ENCODE measurements around the gene CDK11A. TPM values are rescaled to one million over a fixed set of nuclear protein-coding genes. Genes with fewer than 3 reads are reported as not detected.
"Not testable (repeated sequence)": the region's sequence is repeated elsewhere in the genome, so short reads cannot be mapped to it uniquely, and the experiment has no call there.

CDK11A gene
- total and polyA plus RNA-seq, 3 experiments from 2014 or later = 18.4 to 70.7 (median 68.8) TPM

- Mint-ChIP-seq H3K27ac (peak overlapping the region in 4 of 8 donors; percentile 17 to 79 (median 58)), H3K4me3 (no peak overlapping the region), H3K4me1 (peaks cover 0 to 6% (median 5%) of the 10 kb centered on the region in 3 donors), H3K9me3 (no peaks in the 10 kb centered on the region), H3K36me3 (peaks cover 3 to 51% (median 4%) of the 10 kb centered on the region in 3 donors), H3K27me3 (no peaks in the 10 kb centered on the region)
- no peak for DNase-seq
- Histone ChIP-seq H3K4me1 (ENCODE audit: insufficient read depth, low read length) (no peaks in the 10 kb centered on the region), H3K36me3 (ENCODE audit: insufficient read depth, low read length) (no peaks in the 10 kb centered on the region), H3K9me3 (ENCODE audit: low read length) (no peaks in the 10 kb centered on the region), H3K27ac (ENCODE audit: low read depth, low read length) (no peak overlapping the region), H3K4me3 (ENCODE audit: low read length) (no peak overlapping the region), H3K27me3 (ENCODE audit: insufficient read depth, low read length, poor library complexity, severe bottlenecking) (no peaks in the 10 kb centered on the region)
- ChIA-PET CTCF (no interaction called here), POLR2A (no interaction called here)
Measured at GRCh38 chr1:1671365-1672119, 52.6 kb downstream of the CDK11A start.

GRCh38 chr1:1670866-1671265 is 53.3 kb downstream of the CDK11A start:
- no peaks in the 10 kb centered on the region for H3K9me3 Mint-ChIP-seq
- ChIA-PET CTCF (no interaction called here), POLR2A (no interaction called here)

GRCh38 chr1:1669468-1670440 is 54.4 kb downstream of the CDK11A start:
- Mint-ChIP-seq H3K4me1 (peaks cover 0 to 5% (median 4%) of the 10 kb centered on the region in 3 donors), H3K4me3 (no peak overlapping the region), H3K27ac (peak overlapping the region in 2 of 8 donors; percentile 66 to 78), H3K27me3 (no peaks in the 10 kb centered on the region), H3K9me3 (no peaks in the 10 kb centered on the region), H3K36me3 (peaks cover 3 to 63% (median 4%) of the 10 kb centered on the region in 3 donors)
- H3K9me3 ChIP-seq (ENCODE audit: low read length) = no peaks in the 10 kb centered on the region
- ChIA-PET CTCF (interaction anchor here (1.1 kb wide), 1 partner anchor 9 kb away, joined by 3 read pairs; no protein-coding TSS in a partner anchor), POLR2A (no interaction called here)
- H3K4me1 ChIP-seq (ENCODE audit: insufficient read depth, low read length) = no peaks in the 10 kb centered on the region
- H3K4me3 ChIP-seq (ENCODE audit: low read length) = no peak overlapping the region
- peaks cover 11% of the 10 kb centered on the region for H3K36me3 ChIP-seq (ENCODE audit: insufficient read depth, low read length)
- no peak overlapping the region for H3K27ac ChIP-seq (ENCODE audit: low read depth, low read length)
- no peak for DNase-seq
- no peaks in the 10 kb centered on the region for H3K27me3 ChIP-seq (ENCODE audit: insufficient read depth, low read length, poor library complexity, severe bottlenecking)

More at GRCh38 chr1:1670866-1671265, 53.3 kb downstream of the CDK11A start:
- peaks cover 0 to 6% (median 5%) of the 10 kb centered on the region in 3 donors for H3K4me1 Mint-ChIP-seq
- Histone ChIP-seq H3K27me3 (ENCODE audit: insufficient read depth, low read length, poor library complexity, severe bottlenecking) (no peaks in the 10 kb centered on the region), H3K4me3 (ENCODE audit: low read length) (no peak overlapping the region), H3K36me3 (ENCODE audit: insufficient read depth, low read length) (peaks cover under 1% of the 10 kb centered on the region), H3K9me3 (ENCODE audit: low read length) (no peaks in the 10 kb centered on the region), H3K27ac (ENCODE audit: low read depth, low read length) (no peak overlapping the region), H3K4me1 (ENCODE audit: insufficient read depth, low read length) (no peaks in the 10 kb centered on the region)
- peak overlapping the region in 1 of 8 donors; percentile 17 for H3K27ac Mint-ChIP-seq
- no peaks in the 10 kb centered on the region for H3K27me3 Mint-ChIP-seq
- no peak overlapping the region for H3K4me3 Mint-ChIP-seq
- DNase-seq = no peak
- H3K36me3 Mint-ChIP-seq = peaks cover 3 to 58% (median 4%) of the 10 kb centered on the region in 3 donors

GRCh38 chr1:1666526-1666925 is 57.6 kb downstream of the CDK11A start:
- peaks cover 3 to 7% (median 3%) of the 10 kb centered on the region in 3 donors for H3K4me1 Mint-ChIP-seq
- H3K27ac ChIP-seq (ENCODE audit: low read depth, low read length) = no peak overlapping the region
- no peaks in the 10 kb centered on the region for H3K4me1 ChIP-seq (ENCODE audit: insufficient read depth, low read length)
- H3K36me3 ChIP-seq (ENCODE audit: insufficient read depth, low read length) = peaks cover 11% of the 10 kb centered on the region
- no peaks in the 10 kb centered on the region for H3K27me3 Mint-ChIP-seq
- H3K4me3 Mint-ChIP-seq = no peak overlapping the region
- peak overlapping the region in 1 of 8 donors; percentile 11 for H3K27ac Mint-ChIP-seq
- H3K9me3 ChIP-seq (ENCODE audit: low read length) = no peaks in the 10 kb centered on the region
- no peak for DNase-seq
- H3K9me3 Mint-ChIP-seq = no peaks in the 10 kb centered on the region
- H3K36me3 Mint-ChIP-seq = peaks cover 3 to 46% (median 4%) of the 10 kb centered on the region in 3 donors
- ChIA-PET CTCF (interaction anchor here (1.6 kb wide), 1 partner anchor 45 kb away, joined by 4 read pairs; no protein-coding TSS in a partner anchor), POLR2A (no interaction called here)
- H3K27me3 ChIP-seq (ENCODE audit: insufficient read depth, low read length, poor library complexity, severe bottlenecking) = no peaks in the 10 kb centered on the region
- H3K4me3 ChIP-seq (ENCODE audit: low read length) = no peak overlapping the region

GRCh38 chr1:1665815-1666251 is 58.3 kb downstream of the CDK11A start:
- DNase-seq = peak in 1 of 5 donors; percentile 25
- CTCF ChIA-PET = interaction anchor here (1.6 kb wide), 1 partner anchor 44 kb away, joined by 4 read pairs; no protein-coding TSS in a partner anchor
- no peak overlapping the region for H3K4me3 ChIP-seq (ENCODE audit: low read length)

GRCh38 chr1:1664941-1665814 is 59.0 kb downstream of the CDK11A start:
- DNase-seq = no peak
- Histone ChIP-seq H3K9me3 (ENCODE audit: low read length) (no peaks in the 10 kb centered on the region), H3K36me3 (ENCODE audit: insufficient read depth, low read length) (peaks cover 11% of the 10 kb centered on the region), H3K27ac (ENCODE audit: low read depth, low read length) (no peak overlapping the region), H3K4me3 (ENCODE audit: low read length) (no peak overlapping the region), H3K27me3 (ENCODE audit: insufficient read depth, low read length, poor library complexity, severe bottlenecking) (no peaks in the 10 kb centered on the region), H3K4me1 (ENCODE audit: insufficient read depth, low read length) (no peaks in the 10 kb centered on the region)
- ChIA-PET CTCF (interaction anchor here (1.6 kb wide), 1 partner anchor 43 kb away, joined by 4 read pairs; no protein-coding TSS in a partner anchor), POLR2A (no interaction called here)
- Mint-ChIP-seq H3K4me1 (peaks cover 3 to 8% (median 7%) of the 10 kb centered on the region in 3 donors), H3K27me3 (no peaks in the 10 kb centered on the region), H3K27ac (peak overlapping the region in 1 of 8 donors; percentile 93), H3K36me3 (peaks cover 3 to 36% (median 4%) of the 10 kb centered on the region in 3 donors), H3K9me3 (no peaks in the 10 kb centered on the region), H3K4me3 (no peak overlapping the region)

More at GRCh38 chr1:1665815-1666251, 58.3 kb downstream of the CDK11A start:
- POLR2A ChIA-PET = no interaction called here
- H3K4me1 Mint-ChIP-seq = peaks cover 3 to 8% (median 7%) of the 10 kb centered on the region in 3 donors
- no peaks in the 10 kb centered on the region for H3K27me3 Mint-ChIP-seq
- Histone ChIP-seq H3K4me1 (ENCODE audit: insufficient read depth, low read length) (no peaks in the 10 kb centered on the region), H3K9me3 (ENCODE audit: low read length) (no peaks in the 10 kb centered on the region), H3K27ac (ENCODE audit: low read depth, low read length) (no peak overlapping the region), H3K36me3 (ENCODE audit: insufficient read depth, low read length) (peaks cover 11% of the 10 kb centered on the region), H3K27me3 (ENCODE audit: insufficient read depth, low read length, poor library complexity, severe bottlenecking) (no peaks in the 10 kb centered on the region)
- peaks cover 3 to 39% (median 4%) of the 10 kb centered on the region in 3 donors for H3K36me3 Mint-ChIP-seq
- no peak overlapping the region for H3K4me3 Mint-ChIP-seq
- H3K9me3 Mint-ChIP-seq = no peaks in the 10 kb centered on the region
- H3K27ac Mint-ChIP-seq = peak overlapping the region in 1 of 8 donors; percentile 70

GRCh38 chr1:1664318-1664717 is 59.8 kb downstream of the CDK11A start:
- POLR2A ChIA-PET; H3K4me3 ChIP-seq (ENCODE audit: low read length); H3K4me1 ChIP-seq (ENCODE audit: insufficient read depth, low read length); H3K27ac ChIP-seq (ENCODE audit: low read depth, low read length); DNase-seq; H3K9me3 ChIP-seq (ENCODE audit: low read length); H3K27ac Mint-ChIP-seq; CTCF ChIA-PET; H3K4me3 Mint-ChIP-seq; H3K4me1 Mint-ChIP-seq; H3K9me3 Mint-ChIP-seq; H3K27me3 Mint-ChIP-seq; H3K27me3 ChIP-seq (ENCODE audit: insufficient read depth, low read length, poor library complexity, severe bottlenecking): not testable (repeated sequence)
- H3K36me3 Mint-ChIP-seq = peaks cover 3 to 28% (median 4%) of the 10 kb centered on the region in 3 donors
- H3K36me3 ChIP-seq (ENCODE audit: insufficient read depth, low read length) = peaks cover 11% of the 10 kb centered on the region
